ENCODE results near the gene ARHGAP35.
"Not testable (repeated sequence)": the region's sequence is repeated elsewhere in the genome, so short reads cannot be mapped to it uniquely, and the experiment has no call there.

The ARHGAP35 gene

DNA sequence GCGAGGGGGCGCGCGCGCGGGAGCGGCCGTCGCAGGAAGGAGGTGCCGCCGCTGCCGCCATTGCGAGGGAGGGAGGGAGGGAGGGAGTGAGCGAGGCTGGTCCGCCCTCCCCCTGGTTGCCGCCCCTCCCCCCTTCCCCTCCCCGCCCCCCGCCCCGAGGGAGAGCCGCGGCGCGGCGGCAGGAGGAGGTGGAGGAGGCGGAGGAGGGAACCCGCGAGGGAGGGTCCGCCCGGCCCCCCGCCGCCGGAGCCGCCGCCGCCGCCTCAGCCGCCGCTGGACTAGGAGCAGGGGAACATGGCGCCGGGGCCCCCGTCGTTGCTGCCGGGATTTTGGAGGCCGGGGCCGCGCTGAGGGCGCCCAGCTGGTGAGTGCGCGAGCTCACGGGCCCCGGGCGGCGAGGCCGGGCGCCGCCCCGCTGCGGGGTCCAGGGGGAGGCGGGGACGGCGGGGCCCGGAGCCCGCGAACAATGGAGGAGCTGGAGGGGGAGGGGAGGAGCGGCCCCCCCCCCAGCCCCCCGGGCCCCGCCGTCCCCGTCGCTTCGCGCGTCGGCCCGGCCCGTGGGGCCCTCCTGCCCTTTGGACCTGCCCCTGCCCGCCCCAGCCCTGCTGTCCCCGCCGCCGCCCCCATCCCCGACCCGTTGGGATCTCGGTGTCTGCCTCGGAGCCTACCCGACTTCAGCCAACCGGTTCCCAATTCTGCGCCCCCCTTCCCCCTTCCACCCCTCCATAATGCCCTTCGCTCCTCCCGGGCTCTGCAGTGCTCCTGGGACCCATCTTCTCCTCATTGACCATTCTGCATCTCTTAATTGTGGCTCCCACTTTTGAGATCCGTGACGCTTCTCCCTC is at the start of gene ARHGAP35:
Gene ARHGAP35 (plus strand): TSS at position 152 of the 845 bp plus-strand sequence. CDS start 57,679 bp downstream, outside the sequence.
- no peak for FAIRE-seq
- DNase-seq (ENCODE audit: low spot score) = no peak

DNA sequence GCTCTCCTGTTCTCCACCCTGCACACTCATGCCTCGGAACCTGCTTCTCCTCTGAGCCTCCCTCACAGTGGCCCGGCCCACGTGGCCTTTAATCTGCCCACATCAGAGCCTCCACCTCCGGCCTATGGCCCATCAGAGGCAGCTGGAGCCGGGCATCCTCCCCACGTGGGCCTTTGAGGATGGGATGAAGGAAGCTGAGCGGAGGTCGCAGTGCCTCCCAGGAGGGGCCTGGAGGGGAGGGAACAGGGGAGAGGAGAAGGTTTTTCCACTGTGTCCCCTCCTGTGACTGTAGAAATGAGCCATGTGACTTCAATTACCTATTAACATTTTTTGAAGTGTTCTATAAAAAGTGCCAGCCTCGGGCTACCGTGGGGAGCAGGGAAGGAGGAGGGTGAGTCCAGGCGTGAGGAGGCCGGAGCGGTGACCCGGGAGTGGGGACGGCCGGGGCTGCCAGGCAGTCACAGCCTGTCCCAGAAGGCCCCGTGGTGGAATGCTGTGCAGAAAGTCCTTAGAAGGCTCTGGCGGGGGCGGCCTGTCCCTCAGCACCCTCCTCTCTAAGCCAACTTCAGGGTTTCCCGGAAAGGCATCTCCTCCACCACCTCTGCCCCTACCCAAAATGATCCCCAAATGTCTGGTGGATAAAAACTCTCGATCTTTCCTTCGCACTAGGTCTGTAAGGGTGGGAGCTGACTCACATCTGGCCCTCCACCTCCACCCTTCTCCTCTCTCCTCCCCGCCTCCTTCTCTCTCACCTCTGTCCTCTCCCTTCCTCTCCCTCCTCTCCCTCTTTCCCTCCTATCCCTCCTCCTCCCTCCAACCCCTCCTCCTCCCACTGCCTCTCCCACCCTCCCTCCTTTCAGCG is 47.6 kb upstream of the ARHGAP35 start:
- no peak for FAIRE-seq
- DNase-seq (ENCODE audit: low spot score) = no peak

DNA sequence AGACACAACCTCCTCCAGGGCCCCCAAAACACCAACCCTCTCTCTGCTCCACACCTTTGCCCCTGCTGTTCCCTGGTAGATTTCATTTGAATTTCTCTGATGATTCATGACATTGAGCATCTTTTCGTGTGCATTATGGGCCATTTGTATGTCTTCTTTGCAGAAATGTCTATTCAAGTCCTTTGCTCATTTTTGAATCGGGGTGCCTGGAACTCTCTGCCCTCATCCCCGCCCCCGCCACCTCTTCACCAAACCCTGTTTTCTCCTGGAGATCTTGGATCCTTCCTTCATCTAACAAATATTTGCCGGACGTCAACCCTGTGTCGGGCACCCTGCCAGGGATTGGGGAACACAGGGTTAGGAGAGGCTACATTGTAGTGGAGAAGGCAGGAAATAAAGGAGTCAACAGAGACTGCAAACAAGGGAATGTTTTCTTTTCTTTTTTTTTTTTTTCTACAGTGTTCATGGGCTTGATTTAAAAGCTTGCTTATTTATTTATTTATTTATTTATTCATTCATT is 46.9 kb upstream of the ARHGAP35 start:
- DNase-seq (ENCODE audit: low spot score) (no peak), FAIRE-seq (no peak)

DNA sequence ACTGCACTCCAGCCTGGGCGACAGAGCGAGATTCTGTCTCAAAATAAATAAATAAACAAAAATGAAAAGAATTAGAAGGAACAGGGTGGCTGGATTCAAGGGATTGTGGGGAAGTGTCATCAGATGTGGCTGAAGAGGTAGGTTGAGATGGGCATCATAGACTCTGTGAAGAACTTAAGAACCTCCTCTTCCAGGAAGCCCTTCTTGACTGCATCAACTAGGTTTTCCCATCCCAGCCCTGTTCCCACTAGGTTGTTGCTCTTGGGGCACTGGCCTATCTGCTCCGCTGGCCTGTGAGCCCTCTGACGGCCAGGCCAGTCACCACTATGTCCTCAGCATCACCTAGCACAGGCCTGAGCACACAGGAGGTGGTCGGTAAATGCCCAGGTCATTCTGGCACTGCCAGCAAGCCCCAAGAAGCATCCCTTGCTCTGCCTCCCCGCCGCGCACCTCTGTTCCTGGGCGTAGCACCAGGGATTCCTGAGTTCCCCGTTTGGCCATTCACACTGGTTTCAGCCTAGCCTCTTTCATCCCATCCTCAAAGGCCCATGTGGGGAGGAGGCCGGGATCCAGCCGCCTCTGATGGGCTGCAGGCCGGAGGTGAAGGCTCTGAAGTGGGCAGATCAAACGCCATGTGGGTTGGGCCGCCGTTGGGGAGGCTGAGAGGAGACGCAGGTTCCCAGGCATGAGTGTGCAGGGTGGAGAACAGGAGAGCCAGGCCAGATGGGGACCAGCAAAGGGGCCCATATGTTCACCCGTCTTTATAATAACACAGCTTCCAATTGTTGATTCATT is 44.8 kb upstream of the ARHGAP35 start:
- FAIRE-seq (no peak), DNase-seq (ENCODE audit: low spot score) (no peak)

DNA sequence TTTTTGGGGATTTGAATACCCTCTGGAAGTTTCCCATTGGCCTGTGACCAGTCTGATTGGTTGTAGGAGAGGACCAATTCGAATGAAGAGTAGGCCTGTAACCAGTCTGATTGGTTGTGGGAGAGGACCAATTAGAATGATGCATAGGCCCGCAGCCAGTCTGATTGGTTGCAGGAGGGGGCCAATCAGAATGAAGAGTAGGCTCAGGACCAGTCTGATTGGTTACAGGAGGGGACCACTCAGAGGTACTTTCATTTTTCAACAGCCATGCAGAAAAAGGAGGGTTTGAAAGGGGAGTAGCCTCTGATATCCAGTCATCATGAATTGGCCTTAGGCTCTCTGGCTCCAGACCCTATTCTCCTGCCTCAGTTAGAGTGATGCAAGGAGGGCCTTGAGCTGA is 42.0 kb upstream of the ARHGAP35 start:
- FAIRE-seq = no peak
- DNase-seq (ENCODE audit: low spot score) = no peak

DNA sequence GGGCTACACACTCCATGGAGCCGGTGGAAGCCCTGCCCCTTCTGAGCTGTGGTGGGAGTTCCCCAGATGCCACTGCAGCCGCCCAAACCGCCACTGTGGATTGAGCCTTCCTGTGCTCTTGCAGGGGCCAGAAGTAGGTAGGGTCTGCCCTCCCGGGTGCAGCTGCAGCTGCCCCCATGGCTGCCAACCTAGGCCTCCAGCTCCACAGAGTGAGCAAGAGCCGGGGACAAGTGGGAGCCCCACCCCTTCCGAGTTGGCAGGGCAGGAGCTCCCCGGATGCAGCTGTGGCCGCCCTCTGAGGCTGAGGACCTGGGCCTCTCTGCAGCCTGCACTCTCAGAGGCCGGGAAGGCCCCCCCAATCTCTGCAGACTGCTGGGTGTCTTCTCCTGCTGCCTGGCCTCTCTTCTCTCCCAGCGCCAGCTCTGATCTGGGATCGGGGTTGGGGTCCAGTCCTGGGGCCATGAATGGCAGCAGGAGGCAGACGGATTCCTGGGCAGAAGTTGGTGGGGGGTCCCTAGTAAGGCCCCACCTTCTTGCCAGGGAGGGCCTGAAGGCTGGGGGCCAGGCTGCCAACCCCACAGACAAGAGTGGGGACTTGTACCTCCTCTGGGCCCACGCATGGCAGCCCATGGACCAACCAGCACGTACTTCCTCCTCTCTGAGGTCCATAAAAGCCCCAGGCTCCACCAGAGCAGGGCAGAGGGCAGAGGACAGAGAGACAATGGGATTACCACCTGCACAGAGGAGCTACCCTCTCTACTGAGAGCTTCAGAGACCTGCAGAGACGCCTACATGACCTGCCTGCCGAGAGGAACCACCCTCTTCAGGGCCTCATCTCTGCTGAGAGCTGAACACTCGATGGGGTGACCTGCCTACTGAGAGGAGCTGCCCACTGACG is 39.0 kb upstream of the ARHGAP35 start:
- DNase-seq (ENCODE audit: low spot score) (no peak), FAIRE-seq (no peak)

DNA sequence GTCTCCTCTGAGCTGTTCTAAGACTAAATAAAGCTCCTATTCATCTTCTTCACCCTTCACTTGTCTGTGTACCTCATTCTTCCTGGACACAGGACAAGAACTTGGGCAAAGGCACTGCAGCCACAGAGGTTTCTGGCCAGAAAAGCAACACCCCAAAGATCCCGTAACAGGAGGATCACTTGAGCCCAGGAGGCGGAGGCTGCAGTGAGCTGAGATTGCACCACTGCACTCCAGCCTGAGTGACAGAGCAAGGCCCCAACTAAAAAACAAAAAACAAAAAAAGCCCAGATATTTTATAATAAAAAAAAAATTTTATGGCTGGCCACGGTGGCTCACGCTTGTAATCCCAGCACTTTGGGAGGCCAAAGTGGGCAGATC is 38.4 kb upstream of the ARHGAP35 start:
- not testable (repeated sequence) for FAIRE-seq; DNase-seq (ENCODE audit: low spot score)

DNA sequence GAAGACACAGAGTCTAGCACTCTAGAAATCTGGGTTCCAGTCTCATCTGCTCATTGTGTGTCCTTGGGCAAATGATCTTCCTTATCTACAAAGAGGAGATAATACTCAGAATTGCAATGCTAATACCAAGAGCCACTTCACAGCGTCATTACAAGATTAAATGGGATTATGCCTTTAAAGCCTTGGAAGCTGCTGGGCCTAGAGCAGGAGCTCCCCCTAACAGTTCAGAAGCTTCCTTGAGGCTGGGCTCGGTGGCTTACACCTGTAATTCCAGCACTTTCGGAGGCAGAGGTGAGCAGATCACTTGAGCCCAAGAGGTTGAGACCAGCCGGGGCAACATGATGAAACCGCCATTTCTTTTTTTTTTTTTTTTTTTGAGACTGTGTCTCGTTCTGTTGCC is 37.7 kb upstream of the ARHGAP35 start:
- FAIRE-seq (no peak), DNase-seq (ENCODE audit: low spot score) (no peak)

DNA sequence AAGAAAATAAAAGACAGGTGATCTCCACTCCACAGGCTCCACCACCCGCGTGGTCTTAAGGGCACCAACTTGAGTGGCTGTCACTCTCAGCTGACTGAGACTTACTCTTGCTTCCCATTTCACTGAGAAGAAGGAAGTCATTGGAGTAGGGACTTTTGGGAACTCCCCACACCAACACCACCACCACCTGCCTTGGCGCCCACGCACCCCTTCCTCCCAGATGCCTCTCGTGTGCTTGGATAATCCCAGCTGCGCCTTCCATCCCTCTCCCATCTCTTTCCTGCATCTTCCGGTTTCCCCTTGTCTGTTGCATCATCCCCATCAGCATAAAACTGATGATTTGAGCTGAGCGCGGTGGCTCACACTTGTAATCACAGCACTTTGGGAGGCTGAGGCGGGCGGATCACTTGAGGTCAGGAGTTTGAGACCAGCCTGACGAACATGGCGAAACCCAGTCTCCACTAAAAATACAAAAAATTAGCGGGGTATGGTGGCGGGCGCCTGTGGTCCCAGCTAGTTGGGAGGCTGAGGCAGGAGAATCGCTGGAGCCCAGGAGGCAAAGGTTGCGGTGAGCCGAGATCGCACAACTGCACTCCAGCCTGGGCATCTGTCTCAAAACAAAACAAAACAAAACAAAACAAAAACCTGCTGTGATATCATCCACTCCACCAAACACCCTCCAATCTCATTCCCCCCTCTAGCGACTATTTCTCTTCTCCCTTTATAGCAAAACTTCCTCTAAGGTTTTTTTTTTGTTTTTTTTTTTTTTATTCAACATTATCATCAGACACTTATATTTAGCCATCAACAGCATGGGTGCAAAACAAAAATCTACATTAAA is 35.7 kb upstream of the ARHGAP35 start:
- DNase-seq (ENCODE audit: low spot score) (no peak), FAIRE-seq (no peak)

DNA sequence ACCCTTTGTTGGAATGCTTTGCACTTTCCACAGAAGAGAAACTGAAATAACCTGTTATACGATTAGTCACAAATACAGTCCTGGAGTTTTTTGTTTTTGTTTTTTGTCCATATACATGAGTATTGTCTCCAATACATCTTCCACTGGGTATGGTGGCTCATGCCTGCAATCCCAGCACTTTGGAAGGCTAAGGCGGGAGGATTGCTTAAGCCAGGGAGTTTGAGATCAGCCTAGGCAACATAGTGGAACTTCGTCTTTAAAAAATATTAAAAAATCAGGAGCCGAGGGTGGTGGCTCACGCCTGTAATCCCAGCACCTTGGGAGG is 35.1 kb upstream of the ARHGAP35 start:
- FAIRE-seq (no peak), DNase-seq (ENCODE audit: low spot score) (no peak)

DNA sequence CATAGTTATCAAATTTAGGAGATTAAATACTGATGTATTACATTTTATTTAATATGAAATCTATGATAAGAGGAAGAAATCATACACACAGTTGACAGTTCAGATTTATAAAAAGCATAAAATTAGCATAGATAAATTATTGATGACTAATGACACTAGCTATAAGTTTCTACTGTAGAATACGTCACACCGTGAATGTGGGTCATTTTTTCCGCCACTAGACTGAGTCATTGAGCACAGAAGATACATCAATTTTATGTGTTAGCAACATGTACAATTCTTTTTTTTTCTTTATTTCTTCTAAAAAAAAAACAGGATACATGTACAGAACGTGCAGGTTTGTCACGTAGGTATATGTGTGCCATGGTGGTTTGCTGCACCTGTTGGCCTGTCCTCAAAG is 32.3 kb upstream of the ARHGAP35 start:
- DNase-seq (ENCODE audit: low spot score) = no peak

DNA sequence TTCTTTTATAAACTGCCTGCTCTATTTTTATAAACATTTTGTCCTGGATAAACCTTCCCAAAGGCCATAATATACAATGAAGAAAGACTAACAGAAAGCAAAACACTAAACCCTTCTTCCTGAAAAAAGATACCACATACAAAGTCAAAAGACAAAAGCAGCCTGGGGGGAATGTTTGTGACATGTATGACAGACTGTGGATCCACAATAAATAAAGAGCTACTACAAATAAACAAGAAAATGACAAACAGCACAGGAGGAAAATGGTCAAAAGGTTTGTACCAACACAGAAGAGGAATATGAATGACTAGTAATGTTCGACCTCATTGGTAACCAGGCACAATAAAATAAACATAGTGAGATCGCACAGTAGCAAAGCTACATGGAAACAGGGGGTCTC is 29.9 kb upstream of the ARHGAP35 start:
- FAIRE-seq = no peak
- DNase-seq (ENCODE audit: low spot score) = no peak

More for the DNA sequence above, 32.3 kb upstream of the ARHGAP35 start:
- no peak for FAIRE-seq

DNA sequence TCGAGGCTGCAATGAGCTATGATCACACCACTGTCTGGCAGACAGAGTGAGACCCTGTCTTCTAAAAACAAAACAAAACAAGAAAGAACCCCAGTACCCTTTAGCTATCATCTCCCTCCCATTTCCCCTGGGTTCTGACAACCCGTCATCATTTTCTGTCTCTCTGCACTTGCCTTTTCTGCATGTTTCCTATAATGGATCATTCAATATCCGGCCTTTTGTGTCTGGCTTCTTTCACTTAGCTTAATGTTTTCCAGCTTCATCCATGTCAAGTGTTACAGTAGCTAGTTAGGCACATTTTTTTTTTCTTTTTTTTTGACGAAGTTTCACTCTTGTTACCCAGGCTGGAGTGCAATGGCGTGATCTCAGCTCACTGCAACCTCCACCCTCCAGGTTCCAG is 26.7 kb upstream of the ARHGAP35 start:
- no peak for DNase-seq (ENCODE audit: low spot score)
- FAIRE-seq = no peak

DNA sequence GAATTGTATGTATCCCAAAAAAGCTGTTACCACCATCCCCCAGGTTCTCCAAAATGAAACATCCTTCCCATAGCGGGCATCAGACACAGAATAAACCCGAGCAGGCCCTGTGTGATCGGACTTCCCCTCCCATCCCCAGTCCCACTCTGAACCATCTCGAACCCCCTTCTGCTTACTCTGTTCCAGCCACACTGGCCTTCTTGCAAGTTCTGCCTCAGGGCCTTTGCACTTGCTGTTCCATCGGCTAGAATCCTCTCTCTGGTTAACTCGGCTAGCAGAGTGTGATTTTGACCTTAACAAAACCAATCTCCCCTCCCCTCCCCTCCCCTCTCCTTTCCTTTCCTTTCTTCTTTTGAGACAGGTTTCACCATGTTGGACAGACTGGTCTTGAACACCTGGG is 25.8 kb upstream of the ARHGAP35 start:
- FAIRE-seq = no peak
- no peak for DNase-seq (ENCODE audit: low spot score)

DNA sequence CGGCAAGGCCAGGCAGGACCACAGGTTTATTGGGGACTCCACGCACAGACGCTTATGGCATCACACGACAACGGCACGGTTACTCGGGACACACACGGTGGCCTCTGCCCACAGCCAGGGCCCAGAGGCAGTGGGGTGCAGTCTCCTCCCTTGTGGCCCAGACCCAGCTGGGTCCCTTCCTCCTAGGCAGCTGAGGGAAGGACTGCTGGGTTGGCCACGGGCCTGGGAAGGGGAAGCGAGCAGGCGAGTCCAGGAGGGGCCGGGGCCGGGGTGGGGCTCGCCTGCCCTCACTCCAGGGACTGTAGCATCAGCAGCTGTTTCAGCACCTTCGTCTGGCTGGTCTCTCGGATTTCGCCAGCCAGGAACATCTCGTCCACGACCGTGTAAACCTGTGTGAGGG is 22.6 kb upstream of the ARHGAP35 start:
- DNase-seq (ENCODE audit: low spot score) (no peak), FAIRE-seq (no peak)

DNA sequence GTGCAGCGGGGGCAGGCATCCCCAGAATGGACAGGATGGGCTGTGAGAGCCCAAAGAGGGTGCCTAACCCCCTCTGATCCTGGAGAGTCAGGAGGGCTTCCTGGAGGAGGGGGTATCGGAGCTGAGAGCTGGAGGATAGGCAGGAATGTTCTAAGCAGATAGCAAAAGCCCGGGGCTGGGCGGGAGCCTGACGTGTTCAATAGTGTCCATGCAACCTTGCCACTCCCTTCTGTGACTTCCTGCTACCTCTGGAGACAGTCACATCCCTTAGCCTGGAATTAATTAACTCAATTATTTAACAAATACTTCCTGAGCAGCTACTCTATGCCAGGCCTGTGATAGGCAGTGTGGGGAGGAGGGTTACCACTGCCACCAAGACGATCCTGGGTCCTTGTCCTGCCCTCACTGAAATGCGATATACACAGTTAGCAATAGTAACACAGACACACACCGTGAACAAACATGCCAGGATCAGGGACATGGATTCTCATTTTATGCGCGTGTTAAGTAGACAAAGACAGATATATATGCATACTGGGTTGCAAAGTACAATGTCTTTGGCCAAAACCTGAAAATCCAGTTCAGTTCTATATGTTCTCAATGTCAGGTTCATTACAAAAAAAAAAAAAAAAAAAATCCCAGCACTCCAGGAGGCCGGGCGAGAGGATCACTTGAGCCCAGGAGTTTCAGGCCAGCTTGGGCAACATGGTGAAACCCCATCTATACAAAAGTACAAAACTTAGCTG is 20.9 kb upstream of the ARHGAP35 start:
- FAIRE-seq = no peak

DNA sequence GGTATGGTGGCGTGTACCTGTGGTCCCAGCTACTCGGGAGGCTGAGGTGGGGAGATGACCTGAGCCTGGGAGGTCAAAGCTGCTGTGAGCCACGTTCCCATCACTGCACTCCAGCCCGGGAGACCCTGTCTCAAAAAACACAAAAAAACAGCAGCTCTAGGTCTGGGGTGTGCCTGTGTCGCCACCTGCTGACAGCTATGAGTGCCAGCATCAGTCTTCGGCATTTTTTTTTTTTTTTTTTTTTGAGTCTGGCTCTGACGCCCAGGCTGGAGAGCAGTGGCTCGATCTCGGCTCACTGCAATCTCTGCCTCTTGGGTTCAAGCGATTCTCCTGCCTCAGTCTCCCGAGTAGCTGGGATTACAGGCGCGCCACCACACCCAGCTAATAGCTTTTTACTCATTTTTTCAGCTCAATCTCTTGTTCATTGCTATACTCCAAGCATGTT is 20.3 kb upstream of the ARHGAP35 start:
- FAIRE-seq = no peak

More for the DNA sequence above, 20.9 kb upstream of the ARHGAP35 start:
- DNase-seq (ENCODE audit: low spot score) = no peak

DNA sequence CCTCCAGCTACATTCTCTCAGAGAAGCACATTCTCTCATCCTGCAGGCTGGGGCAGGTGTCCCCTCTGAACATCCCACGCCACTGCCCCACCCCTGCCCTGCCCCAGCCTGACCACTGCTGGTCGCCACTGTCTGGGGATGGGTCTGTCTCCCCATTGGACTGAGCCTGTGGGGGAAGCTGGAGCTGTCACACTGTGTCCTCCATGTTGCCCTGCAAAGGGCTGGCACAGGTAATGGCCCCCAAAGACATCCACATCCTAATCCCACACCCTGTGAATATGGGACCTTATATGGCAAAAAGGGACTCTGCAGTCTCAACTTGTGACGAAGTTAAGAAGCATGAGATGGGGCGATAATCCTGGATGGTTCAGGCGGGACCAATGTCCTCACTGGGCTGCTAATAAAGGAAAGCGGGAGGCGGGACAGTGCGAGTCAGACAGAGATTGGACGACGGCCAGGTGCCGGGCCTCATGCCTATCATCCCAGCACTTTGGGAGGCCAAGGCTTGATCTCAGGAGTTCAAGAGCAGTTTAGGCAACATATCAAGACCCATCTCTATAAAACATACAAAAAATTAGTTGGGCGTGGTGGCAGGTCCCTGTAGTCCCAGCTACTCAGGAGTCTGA is 19.2 kb upstream of the ARHGAP35 start:
- DNase-seq (ENCODE audit: low spot score) (peak; percentile 59), FAIRE-seq (no peak)

More for the DNA sequence above, 20.3 kb upstream of the ARHGAP35 start:
- DNase-seq (ENCODE audit: low spot score) = peak; percentile 33

Data from RCC 7860 (cell line).